ENCODE measurements around the gene STK38. TPM values are rescaled to one million over a fixed set of nuclear protein-coding genes. Genes with fewer than 3 reads are reported as not detected.

STK38 gene
- total and polyA plus RNA-seq, 2 of the 8 experiments (the other 6 are each of a cell fraction or from before 2014, with no cell fraction given): 8.1 to 19.8 TPM

- Histone ChIP-seq H2AK5ac (ENCODE audit: low read depth, low read length) (no peak overlapping the region), H3K4me3 (ENCODE audit: extremely low read depth in 1 of 4, insufficient read depth in 2 of 4, low read depth in 3 of 4, low read length in 4 of 4) (peak overlapping the region; percentile 84 to 97 (median 92)), H2BK15ac (ENCODE audit: low read length) (no peak overlapping the region), H3K4me1 (replicated peaks in 1 of 4; ENCODE audit: control insufficient read depth in 3 of 4, insufficient read depth in 4 of 4, low read length in 3 of 4) (peaks cover 0 to 9% (median 4%) of the 10 kb centered on the region in 4 experiments; a peak in 4 of 7 replicates), H4K5ac (ENCODE audit: insufficient read length, low read depth, low read length) (no peak overlapping the region), H3K23ac (ENCODE audit: insufficient read length) (no peak overlapping the region), H3K4me2 (ENCODE audit: insufficient read depth in 1 of 2, low read depth in 2 of 2, low read length in 2 of 2) (peak overlapping the region; percentile 80 to 91), H3K9me3 (ENCODE audit: insufficient read depth in 2 of 2, low read depth in 1 of 2, low read length in 1 of 2) (no peaks in the 10 kb centered on the region), H3K4ac (replicated peaks; ENCODE audit: insufficient read length, low read depth, low read length) (no peak overlapping the region), H3K36me3 (ENCODE audit: control insufficient read depth in 2 of 4, insufficient read depth in 4 of 4, low read length in 3 of 4) (peaks cover 0 to 4% (median under 1%) of the 10 kb centered on the region in 4 experiments; a peak in 2 of 8 replicates), H2BK12ac (ENCODE audit: low read depth, low read length) (no peak overlapping the region), H2BK20ac (ENCODE audit: low read length) (no peak overlapping the region), H3K27ac (ENCODE audit: low read depth, low read length) (no peak overlapping the region), H3K14ac (ENCODE audit: insufficient read length) (no peak overlapping the region), H4K8ac (ENCODE audit: extremely low read depth, insufficient read depth, low read length) (no peak overlapping the region), H4K91ac (replicated peaks; ENCODE audit: insufficient read length, low read length) (no peak overlapping the region), H3K56ac (replicated peaks; ENCODE audit: insufficient read length, low read depth, low read length) (no peak overlapping the region), H2BK120ac (replicated peaks; ENCODE audit: low read depth, low read length) (no peak overlapping the region), H3K23me2 (ENCODE audit: low read depth, low read length) (peaks cover 9% of the 10 kb centered on the region), H3K27me3 (replicated peaks in 1 of 4; ENCODE audit: control insufficient read depth in 3 of 4, extremely low read depth in 1 of 4, insufficient read depth in 3 of 4, low read length in 3 of 4) (no peaks in the 10 kb centered on the region), H3K18ac (ENCODE audit: extremely low read depth, low read length) (no peak overlapping the region), H2AFZ (ENCODE audit: low read length) (no peak overlapping the region), H3K79me1 (ENCODE audit: low read depth, low read length) (peaks cover 6% of the 10 kb centered on the region), H3K9ac (replicated peaks in 1 of 4; ENCODE audit: extremely low read depth in 1 of 4, low read depth in 3 of 4, low read length in 3 of 4) (peak overlapping the region in 1 of 4 experiments; percentile 91; a peak in 2 of 7 replicates), H2BK5ac (ENCODE audit: low read depth, low read length) (no peak overlapping the region), H3K79me2 (ENCODE audit: control insufficient read depth in 1 of 2, insufficient read depth in 2 of 2, low read length in 2 of 2) (peaks cover 6 to 43% of the 10 kb centered on the region in 2 experiments; a peak in 3 of 4 replicates), H4K20me1 (replicated peaks in 1 of 2; ENCODE audit: control insufficient read depth in 1 of 2, insufficient read depth in 2 of 2, low read length in 2 of 2) (no peaks in the 10 kb centered on the region)
- TF ChIP-seq SP2 (IDR thresholded peaks at IDR 0.05; ENCODE audit: low read length) (no peak), SRF (IDR thresholded peaks at IDR 0.05; ENCODE audit: low read depth, low read length) (no peak)
- FAIRE-seq (no peak), DNase-seq (ENCODE audit: low read depth in 1 of 2, low spot score in 2 of 2) (no peak)
- ChIA-PET POLR2A (ENCODE audit: partially characterized antibody) (interaction anchor here (0.6 to 3.5 kb wide), 4 partner anchors 23 to 52 kb away, joined by 4 to 18 read pairs (median 8); partner anchors contain the start of gene SRSF3), CTCF (ENCODE audit: partially characterized antibody) (no interaction called here)
- WGBS, 2 experiments (ENCODE audit: extremely low coverage in 1 of 2, insufficient coverage in 1 of 2, insufficient read length in 1 of 2, insufficient replicate concordance in 2 of 2, low coverage in 1 of 2, low lambda C conversion rate in 2 of 2, missing lambda C conversion rate in 1 of 2): 76% methylated on average over 3 of the region's 3 CpGs; no CpG with 5 or more reads in 1 of the 2 experiments
Measured at GRCh38 chr6:36545767-36546307, 1.4 kb downstream of the STK38 start.

Data from H1 (cell line).